D721Med (cell line): Measurements from ENCODE around the gene ASMTL.

Experiments used
- DNase-seq: peaks from one replicate; pipeline ENCODE4 v3.0.0; 2011; ENCODE audit warnings: low spot score; ENCODE audit not compliant: insufficient read length
- FAIRE-seq: peaks from 2 replicates; lab custom pipeline; 2011; peaks lifted over from hg19 to GRCh38; lab: Jason Lieb, UNC
- CTCF ChIP-seq: IDR thresholded peaks from 2 replicates; pipeline ENCODE4 v1.5.1; 2012; ENCODE audit warnings: mild to moderate bottlenecking, control low read depth; ENCODE audit not compliant: insufficient read depth; ENCODE audit errors: missing control alignments

ASMTL gene

GRCh38 chrX:1464041-1464970 lies 11.6 kb upstream of the ASMTL start:
- DNase-seq (no peak), FAIRE-seq (no peak)
- no peak for TF ChIP-seq CTCF

DNA sequence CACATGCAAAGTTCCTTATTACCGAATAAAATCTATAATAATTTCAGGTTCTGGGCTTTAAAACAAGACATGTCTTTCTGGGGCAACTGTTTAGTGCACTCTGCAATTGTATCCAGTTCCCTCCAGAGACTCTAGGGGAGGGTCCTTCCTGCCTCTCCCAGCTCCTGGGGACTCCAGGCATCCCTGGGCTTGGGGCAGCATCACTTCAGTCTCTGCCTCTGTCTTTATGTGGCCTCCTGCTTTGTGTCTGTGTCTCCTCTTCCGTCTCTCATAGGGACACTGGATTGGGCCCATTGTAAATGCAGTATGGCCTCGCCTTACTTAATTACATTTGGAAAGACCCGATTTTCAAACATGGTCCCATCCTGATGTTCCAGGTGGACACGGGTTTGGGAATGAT lies 10.9 kb upstream of the ASMTL start:
- no peak for TF ChIP-seq CTCF
- no peak for DNase-seq
- no peak for FAIRE-seq

- DNase-seq (no peak), FAIRE-seq (no peak)
- TF ChIP-seq CTCF = no peak
These were observed 10.0 kb upstream of the ASMTL start for GRCh38 chrX:1462596-1463251.

DNA sequence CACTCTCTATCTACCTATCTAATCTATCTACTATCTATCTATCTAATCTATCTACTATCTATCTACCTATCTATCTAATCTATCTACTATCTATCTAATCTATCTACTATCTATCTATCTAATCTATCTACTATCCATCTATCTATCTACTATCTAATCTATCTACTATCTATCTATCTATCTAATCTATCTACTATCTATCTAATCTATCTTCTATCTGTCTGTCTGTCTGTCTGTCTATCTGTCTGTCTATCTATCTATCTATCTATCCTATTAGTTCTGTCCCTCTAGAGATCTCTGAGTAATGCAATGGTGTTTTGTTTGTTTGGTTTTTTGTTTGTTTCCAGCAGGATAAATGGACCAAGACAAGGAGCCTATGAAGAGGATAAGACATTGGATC lies 9.4 kb upstream of the ASMTL start:
- TF ChIP-seq CTCF = no peak
- FAIRE-seq (no peak), DNase-seq (no peak)

DNA sequence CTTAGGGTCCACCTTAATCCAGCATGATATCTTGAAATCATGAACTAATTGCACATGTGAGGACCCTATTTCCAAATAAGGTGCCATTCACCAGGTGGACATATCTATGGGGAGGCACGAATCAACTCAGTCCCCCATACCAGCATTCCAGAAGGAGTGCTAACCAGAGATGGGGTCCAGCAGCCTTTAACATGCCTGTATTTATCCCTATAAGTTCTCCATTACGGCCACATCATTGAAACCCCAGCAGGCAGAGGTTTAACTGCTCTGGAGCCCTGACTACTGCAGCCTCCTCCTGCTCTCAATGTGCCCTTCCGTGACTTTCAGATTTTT lies 3.2 kb upstream of the ASMTL start:
- no peak for DNase-seq
- no peak for TF ChIP-seq CTCF
- no peak for FAIRE-seq

GRCh38 chrX:1453951-1454785 lies 1.5 kb upstream of the ASMTL start:
- peak; percentile 94 for TF ChIP-seq CTCF
- DNase-seq (no peak), FAIRE-seq (no peak)
